Epidermal melanocyte (primary cell): ENCODE data around the gene FRZB.
"Not testable (repeated sequence)": the region's sequence is repeated elsewhere in the genome, so short reads cannot be mapped to it uniquely, and the experiment has no call there.

Experiments used
- DNase-seq: peaks from one replicate; pipeline ENCODE4 v3.0.0; 2011; ENCODE audit warnings: low spot score; ENCODE audit not compliant: insufficient read length

The FRZB gene

GRCh38 chr2:182890773-182891378 is 24.4 kb upstream of the FRZB start:
- no peak for DNase-seq

- DNase-seq, result no peak
These were observed 23.9 kb upstream of the FRZB start for GRCh38 chr2:182890305-182890704.

- no peak for DNase-seq
These were observed 21.4 kb upstream of the FRZB start for GRCh38 chr2:182887753-182888415.

- no peak for DNase-seq
These were observed 20.7 kb upstream of the FRZB start for GRCh38 chr2:182887093-182887492.

GRCh38 chr2:182885771-182886170 is 19.3 kb upstream of the FRZB start:
- no peak for DNase-seq

DNA sequence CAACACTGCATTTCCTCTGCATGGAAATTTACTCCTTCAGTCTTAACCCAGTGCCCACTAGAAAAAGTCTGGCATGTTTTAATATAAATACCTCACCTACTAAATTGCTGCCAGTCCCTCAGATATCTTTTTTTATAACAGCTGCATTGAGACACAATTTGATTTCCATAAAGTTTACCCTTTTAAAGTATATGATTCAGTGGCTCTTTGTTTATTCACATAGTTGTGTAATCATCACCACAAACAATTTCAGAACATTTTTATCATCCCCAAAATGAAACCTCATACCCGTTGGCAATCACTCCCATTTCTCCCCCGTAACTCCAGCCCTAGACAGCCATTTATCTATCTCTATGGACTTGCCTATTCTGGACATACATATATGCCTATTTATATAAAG is 17.0 kb upstream of the FRZB start:
- no peak for DNase-seq

DNA sequence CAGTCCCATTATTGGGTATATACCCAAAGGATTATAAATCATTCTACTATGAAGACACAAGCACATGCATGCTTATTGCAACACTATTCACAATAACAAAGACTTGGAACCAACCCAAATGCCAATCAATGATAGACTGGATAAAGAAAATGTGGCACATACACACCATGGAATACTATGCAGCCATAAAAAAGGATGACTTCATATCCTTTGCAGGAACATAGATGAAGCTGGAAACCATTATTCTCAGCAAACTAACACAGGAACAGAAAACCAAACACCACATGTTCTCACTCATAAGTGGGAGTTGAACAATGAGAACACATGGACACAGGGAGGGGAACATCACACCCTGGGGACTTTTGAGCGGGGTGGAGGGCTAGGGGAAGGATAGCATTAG is 13.7 kb upstream of the FRZB start:
- DNase-seq, result not testable (repeated sequence)

DNA sequence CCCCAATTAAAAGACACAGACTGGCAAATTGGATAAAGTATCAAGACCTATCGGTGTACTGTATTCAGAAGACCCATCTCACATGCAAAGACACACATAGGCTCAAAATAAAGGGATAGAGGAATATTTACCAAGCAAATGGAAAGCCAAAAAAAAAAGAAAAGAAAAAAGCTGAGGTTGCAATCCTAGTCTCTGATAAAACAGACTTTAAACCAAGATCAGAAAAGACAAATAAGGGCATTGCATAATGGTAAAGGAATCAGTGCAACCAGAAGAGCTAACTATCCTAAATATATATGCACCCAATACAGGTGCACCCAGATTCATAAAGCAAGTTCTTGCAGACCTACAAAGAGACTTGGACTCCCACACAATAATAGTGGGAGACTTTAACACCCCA is 10.2 kb upstream of the FRZB start:
- DNase-seq, result not testable (repeated sequence)

GRCh38 chr2:182870227-182870626 is 3.8 kb upstream of the FRZB start:
- DNase-seq, result no peak

- DNase-seq, result no peak
These were observed 1.8 kb upstream of the FRZB start for GRCh38 chr2:182868054-182868796.

DNA sequence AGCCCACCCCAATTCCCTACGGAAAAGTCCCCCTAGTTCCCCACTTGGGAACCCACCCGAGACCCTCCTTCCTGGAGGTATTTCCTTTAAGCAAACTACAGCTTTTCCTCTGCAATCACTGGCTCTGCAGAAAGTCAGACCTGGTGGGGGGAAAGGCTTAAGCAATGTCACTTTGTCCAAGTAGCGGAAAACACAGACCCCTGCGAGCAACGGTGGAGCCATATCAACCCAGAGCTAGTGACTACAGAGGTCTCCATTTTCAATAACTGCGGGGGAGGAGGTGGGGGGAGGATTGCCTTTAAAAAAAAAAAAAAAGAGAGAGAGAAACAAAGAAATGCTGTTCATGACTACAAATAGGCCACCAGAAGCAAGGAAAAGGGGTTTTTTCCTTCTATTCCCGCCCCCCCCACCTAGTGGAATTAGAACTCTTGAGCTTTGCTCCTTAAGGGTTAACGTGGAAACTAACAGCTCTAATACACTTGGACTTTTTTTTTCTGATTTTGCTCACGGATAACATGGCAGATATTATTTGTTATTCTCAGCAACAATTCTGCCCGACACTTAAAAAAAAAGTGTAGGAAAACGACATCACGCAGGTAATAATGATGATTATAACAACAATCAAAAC is 1.1 kb upstream of the FRZB start:
- no peak for DNase-seq

GRCh38 chr2:182866095-182866460 is 359 bp downstream of the FRZB start:
- no peak for DNase-seq

- no peak for DNase-seq
These were observed 1.4 kb downstream of the FRZB start for GRCh38 chr2:182864949-182865570.

DNA sequence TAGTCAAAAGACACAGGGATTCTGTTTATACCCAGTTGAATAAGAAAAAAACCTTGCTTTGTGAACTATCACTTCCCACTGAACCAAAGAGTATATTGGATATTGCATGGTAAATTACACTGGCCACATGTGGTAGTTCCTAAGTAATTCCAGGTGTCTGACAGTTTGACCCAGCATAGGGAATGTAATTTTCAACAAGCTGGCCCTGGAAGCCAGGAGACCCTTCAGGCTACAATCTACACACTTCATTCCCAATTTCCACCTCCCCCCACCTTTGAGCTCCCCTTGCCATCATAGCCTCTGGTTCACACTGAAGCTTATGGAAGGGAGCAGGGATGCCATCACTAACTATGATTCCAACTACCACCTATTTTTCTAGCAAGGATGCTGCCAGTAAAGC is 2.8 kb downstream of the FRZB start:
- DNase-seq, result no peak

DNA sequence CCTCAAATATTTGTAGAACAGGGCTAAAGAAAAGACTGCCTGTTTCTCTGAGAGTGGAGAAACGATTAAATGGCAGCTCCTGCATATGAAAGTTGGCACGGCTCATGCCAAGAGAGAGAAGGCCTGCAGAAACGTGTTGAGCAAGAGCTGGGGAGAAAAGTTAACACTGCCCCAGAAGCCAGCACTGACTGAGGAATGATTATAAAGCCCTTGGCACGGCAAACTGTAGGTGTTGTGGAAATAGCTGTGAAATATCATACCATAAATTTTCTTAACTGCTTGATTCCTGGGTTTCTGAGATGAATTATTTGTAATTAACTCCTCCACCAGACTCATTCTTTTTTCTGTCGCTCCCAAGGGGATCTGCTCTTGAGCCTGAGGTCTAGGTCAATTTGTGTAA is 4.3 kb downstream of the FRZB start:
- DNase-seq, result no peak

- no peak for DNase-seq
These were observed 5.6 kb downstream of the FRZB start for GRCh38 chr2:182860858-182861257.

DNA sequence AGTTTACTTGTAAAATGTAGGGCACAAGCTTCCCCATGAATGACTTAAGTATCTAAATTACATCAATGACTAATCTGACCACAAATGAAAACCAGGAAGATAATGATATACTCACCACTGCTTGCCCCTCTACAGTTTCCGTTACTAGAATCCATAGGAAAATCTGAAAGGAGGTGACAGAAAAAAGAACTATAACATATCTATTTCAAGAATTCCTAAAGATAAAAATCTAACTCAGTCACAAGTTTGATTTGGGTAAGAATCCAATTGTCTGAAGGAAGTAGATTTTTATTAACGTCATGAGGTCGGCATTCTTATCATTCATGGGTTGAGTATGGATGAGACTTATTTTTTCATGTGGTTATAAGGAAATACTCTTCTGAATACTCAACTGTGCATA is 7.8 kb downstream of the FRZB start:
- DNase-seq, result no peak

GRCh38 chr2:182855376-182855775 is 11.1 kb downstream of the FRZB start:
- DNase-seq, result no peak

DNA sequence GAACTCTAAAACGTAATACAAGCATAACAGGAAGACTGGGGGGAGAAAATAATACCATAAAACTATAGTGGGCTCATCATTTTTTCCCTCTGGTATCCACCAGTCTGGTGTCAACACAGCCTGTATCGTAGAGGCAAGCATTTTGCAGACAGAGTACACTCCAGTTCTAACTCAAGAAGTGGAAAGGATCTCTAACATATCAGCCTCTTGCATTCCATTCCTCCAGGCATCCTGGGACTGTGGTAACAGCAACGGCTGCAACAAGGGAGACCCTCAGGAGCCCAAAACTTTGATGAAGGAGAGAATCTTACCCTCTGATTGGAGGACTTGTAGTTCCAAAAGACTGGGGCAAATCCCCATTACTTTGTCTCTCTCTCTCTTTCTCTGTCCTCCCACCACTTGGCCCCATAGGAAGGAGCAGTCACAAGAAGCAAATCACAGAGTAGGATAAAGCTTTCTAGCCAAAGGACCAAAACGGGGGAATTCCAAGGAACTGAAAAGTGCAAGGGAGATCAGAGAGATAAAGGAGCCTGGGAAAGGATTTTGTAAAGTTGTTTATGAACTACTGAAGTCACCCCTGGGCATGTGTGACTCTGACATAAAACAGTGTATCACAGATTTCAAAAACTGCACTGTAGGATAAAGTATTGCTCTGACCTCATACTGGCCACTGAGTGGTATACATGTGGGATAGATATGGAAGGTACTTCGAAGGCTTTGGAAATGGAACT is 11.9 kb downstream of the FRZB start:
- DNase-seq, result no peak

DNA sequence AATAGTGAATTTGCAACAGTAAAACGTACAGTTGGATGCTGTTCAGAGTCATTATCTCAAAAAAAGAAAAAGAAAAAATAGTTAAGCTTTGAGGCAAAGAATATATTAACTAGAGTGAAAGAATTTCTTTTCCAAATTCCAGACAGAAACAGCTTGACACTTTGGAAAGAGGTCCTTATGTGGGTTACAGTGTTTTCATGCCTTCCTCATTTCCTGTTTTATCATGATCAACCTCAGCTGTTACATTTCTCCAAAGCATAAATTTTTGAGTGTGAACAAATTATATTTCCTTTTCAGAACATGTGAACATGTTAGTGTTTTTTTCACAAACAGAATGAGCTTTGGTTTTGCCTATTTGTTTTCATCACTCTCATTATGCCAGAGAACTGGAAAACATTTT is 13.6 kb downstream of the FRZB start:
- no peak for DNase-seq

- DNase-seq, result no peak
These were observed 14.3 kb downstream of the FRZB start for GRCh38 chr2:182852090-182852489.
